ENCODE measurements around the gene SIGLEC5. TPM values are rescaled to one million over a fixed set of nuclear protein-coding genes. Genes with fewer than 3 reads are reported as not detected.
A peak's percentile ranks its signal among the peaks of the same experiment; 100 is the strongest.
"Not testable (repeated sequence)": the region's sequence is repeated elsewhere in the genome, so short reads cannot be mapped to it uniquely, and the experiment has no call there.

SIGLEC5 gene, protein sequence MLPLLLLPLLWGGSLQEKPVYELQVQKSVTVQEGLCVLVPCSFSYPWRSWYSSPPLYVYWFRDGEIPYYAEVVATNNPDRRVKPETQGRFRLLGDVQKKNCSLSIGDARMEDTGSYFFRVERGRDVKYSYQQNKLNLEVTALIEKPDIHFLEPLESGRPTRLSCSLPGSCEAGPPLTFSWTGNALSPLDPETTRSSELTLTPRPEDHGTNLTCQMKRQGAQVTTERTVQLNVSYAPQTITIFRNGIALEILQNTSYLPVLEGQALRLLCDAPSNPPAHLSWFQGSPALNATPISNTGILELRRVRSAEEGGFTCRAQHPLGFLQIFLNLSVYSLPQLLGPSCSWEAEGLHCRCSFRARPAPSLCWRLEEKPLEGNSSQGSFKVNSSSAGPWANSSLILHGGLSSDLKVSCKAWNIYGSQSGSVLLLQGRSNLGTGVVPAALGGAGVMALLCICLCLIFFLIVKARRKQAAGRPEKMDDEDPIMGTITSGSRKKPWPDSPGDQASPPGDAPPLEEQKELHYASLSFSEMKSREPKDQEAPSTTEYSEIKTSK
- total RNA-seq, result under 0.01 TPM in 1 of 2 replicates, not detected in the other

DNA sequence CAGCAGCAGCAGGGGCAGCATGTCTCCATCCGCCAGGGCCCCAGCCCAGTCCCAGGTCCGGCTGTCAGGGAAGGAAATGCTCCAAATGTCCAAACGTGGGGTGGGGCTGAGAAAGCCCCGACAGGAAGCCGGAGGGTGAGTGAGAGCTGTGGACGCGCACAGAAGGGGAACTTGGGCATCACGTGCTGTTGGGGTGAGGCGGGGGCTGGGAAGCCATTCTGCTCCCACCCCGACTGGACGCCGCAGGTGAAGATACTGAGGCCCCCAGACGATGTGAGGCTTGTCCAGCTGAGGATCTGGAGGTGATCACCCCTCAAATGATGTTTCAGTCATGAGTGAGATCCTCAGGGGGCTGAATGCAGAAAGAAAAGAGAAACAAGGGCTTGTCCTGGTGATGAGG lies at the start of gene SIGLEC5:
TSS of gene SIGLEC5 (minus strand) at position 87 of the 400 bp plus-strand sequence. CDS start at position 21, 66 bp downstream.
- H3K27ac ChIP-seq (ENCODE audit: low read depth, low read length); H3K36me3 ChIP-seq (ENCODE audit: insufficient read depth, low read length); H2AFZ ChIP-seq (ENCODE audit: low read length); DNase-seq (ENCODE audit: insufficient read length, low spot score, missing footprints); H3K4me1 ChIP-seq (ENCODE audit: insufficient read depth, low read length); H3K27me3 ChIP-seq (ENCODE audit: insufficient read depth, low read length); H4K20me1 ChIP-seq (ENCODE audit: insufficient read depth, low read length); H3K79me2 ChIP-seq (ENCODE audit: insufficient read depth, low read length); H3K4me2 ChIP-seq (ENCODE audit: insufficient read depth, low read length); H3K4me3 ChIP-seq (ENCODE audit: insufficient read depth, low read length); H3K9me3 ChIP-seq (ENCODE audit: low read depth, low read length): not testable (repeated sequence)

DNA sequence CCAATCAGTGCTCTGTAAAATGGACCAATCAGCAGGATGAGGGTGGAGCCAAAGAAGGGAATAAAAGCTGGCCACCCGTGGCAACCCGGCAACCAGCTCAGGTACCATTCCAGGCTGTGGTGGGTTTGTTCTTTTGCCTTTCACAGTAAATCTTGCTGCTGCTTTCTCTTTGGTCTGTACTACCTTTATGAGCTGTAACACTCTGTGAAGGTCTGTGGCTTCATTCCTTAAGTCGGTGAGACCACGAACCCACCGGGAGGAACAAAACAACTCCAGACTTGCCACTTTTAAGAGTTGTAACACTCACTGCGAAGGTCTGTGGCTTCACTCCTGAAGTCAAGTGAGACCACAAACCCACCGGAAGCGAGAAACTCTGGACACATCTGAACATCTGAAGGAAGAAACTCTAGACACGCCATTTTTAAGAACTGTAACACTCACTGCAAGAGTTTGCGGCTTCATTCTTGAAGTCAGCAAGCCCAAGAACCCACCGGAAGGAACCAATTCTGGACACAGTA lies 46.4 kb upstream of the SIGLEC5 start:
- Histone ChIP-seq H3K9me3 (ENCODE audit: low read depth, low read length) (no peaks in the 10 kb centered on the region), H3K27me3 (ENCODE audit: insufficient read depth, low read length) (peaks cover 7% of the 10 kb centered on the region), H3K79me2 (ENCODE audit: insufficient read depth, low read length) (no peaks in the 10 kb centered on the region), H3K4me2 (ENCODE audit: insufficient read depth, low read length) (no peak overlapping the region), H3K36me3 (ENCODE audit: insufficient read depth, low read length) (no peaks in the 10 kb centered on the region), H4K20me1 (ENCODE audit: insufficient read depth, low read length) (no peaks in the 10 kb centered on the region), H3K4me3 (ENCODE audit: insufficient read depth, low read length) (no peak overlapping the region), H3K4me1 (ENCODE audit: insufficient read depth, low read length) (no peaks in the 10 kb centered on the region), H3K27ac (ENCODE audit: low read depth, low read length) (no peak overlapping the region), H2AFZ (ENCODE audit: low read length) (no peak overlapping the region)
- no peak for DNase-seq (ENCODE audit: insufficient read length, low spot score, missing footprints)
- TF ChIP-seq, protein P1, sequence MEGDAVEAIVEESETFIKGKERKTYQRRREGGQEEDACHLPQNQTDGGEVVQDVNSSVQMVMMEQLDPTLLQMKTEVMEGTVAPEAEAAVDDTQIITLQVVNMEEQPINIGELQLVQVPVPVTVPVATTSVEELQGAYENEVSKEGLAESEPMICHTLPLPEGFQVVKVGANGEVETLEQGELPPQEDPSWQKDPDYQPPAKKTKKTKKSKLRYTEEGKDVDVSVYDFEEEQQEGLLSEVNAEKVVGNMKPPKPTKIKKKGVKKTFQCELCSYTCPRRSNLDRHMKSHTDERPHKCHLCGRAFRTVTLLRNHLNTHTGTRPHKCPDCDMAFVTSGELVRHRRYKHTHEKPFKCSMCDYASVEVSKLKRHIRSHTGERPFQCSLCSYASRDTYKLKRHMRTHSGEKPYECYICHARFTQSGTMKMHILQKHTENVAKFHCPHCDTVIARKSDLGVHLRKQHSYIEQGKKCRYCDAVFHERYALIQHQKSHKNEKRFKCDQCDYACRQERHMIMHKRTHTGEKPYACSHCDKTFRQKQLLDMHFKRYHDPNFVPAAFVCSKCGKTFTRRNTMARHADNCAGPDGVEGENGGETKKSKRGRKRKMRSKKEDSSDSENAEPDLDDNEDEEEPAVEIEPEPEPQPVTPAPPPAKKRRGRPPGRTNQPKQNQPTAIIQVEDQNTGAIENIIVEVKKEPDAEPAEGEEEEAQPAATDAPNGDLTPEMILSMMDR (IDR thresholded peaks at IDR 0.05; ENCODE audit: extremely low read depth, low read depth, low read length), result no peak

DNA sequence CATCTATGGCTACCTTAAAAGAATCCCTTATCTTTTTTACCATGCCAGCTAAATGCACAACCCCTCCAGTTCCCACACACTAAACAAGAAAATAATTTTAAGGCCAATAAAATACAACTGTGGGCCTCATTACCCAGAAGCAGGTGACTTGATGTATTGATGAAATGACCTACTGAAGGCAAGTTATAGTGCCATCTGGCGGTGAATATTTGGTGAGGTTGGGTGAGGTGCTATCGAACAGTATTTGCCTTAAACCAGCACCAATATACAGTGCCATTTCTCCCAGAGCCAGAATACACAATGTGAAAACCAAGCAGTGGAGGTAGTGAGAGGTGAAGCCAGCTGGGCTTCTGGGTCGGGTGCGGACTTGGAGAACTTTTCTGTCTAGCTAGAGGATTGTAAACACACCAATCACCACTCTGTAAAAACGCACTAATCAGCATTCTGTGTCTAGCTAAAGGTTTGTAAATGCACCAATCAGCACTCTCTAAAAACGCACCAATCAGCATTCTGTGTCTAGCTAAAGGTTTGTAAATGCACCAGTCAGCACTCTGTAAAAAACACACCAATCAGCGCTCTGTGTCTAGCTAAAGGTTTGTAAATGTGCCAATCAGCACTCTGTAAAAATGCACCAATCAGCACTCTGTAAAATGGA lies 45.8 kb upstream of the SIGLEC5 start:
- H3K4me3 ChIP-seq (ENCODE audit: insufficient read depth, low read length); H3K36me3 ChIP-seq (ENCODE audit: insufficient read depth, low read length); H3K27me3 ChIP-seq (ENCODE audit: insufficient read depth, low read length); H3K4me1 ChIP-seq (ENCODE audit: insufficient read depth, low read length); DNase-seq (ENCODE audit: insufficient read length, low spot score, missing footprints); H3K79me2 ChIP-seq (ENCODE audit: insufficient read depth, low read length); H3K9me3 ChIP-seq (ENCODE audit: low read depth, low read length); H2AFZ ChIP-seq (ENCODE audit: low read length); H3K4me2 ChIP-seq (ENCODE audit: insufficient read depth, low read length); H4K20me1 ChIP-seq (ENCODE audit: insufficient read depth, low read length); H3K27ac ChIP-seq (ENCODE audit: low read depth, low read length): not testable (repeated sequence)
- TF ChIP-seq, protein P1 (IDR thresholded peaks at IDR 0.05; ENCODE audit: extremely low read depth, low read depth, low read length), result peak; percentile 56

DNA sequence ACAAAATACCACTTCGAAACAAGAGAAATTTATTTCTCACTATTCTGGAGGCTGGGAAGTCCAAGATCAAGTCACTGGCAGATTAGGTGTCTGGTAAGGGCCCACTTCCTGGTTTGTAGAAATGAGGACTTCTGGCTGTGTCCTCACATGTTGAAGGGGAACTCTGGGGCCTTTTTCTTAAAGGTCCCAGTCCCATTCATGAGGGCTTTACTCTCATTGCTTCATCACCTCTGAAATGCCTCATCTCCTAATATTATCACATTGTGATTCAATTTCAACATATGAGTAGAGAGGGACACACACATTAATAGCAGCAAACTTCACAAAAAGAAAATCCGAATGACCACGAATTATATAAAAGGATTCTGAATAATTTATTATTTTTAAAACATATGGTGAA lies 38.0 kb upstream of the SIGLEC5 start:
- no peaks in the 10 kb centered on the region for H3K79me2 ChIP-seq (ENCODE audit: insufficient read depth, low read length)
- DNase-seq (ENCODE audit: insufficient read length, low spot score, missing footprints), result no peak
- H3K4me1 ChIP-seq (ENCODE audit: insufficient read depth, low read length), result no peaks in the 10 kb centered on the region
- no peak overlapping the region for H3K4me3 ChIP-seq (ENCODE audit: insufficient read depth, low read length)
- H3K36me3 ChIP-seq (ENCODE audit: insufficient read depth, low read length), result no peaks in the 10 kb centered on the region
- no peak overlapping the region for H3K27ac ChIP-seq (ENCODE audit: low read depth, low read length)
- TF ChIP-seq, protein P1 (IDR thresholded peaks at IDR 0.05; ENCODE audit: extremely low read depth, low read depth, low read length), result no peak
- no peak overlapping the region for H2AFZ ChIP-seq (ENCODE audit: low read length)
- no peaks in the 10 kb centered on the region for H4K20me1 ChIP-seq (ENCODE audit: insufficient read depth, low read length)
- H3K4me2 ChIP-seq (ENCODE audit: insufficient read depth, low read length), result no peak overlapping the region
- no peaks in the 10 kb centered on the region for H3K27me3 ChIP-seq (ENCODE audit: insufficient read depth, low read length)
- H3K9me3 ChIP-seq (ENCODE audit: low read depth, low read length), result no peaks in the 10 kb centered on the region

Measured in osteoblast (primary cell).